ENCODE data around the gene CNTNAP4.

The CNTNAP4 gene

DNA sequence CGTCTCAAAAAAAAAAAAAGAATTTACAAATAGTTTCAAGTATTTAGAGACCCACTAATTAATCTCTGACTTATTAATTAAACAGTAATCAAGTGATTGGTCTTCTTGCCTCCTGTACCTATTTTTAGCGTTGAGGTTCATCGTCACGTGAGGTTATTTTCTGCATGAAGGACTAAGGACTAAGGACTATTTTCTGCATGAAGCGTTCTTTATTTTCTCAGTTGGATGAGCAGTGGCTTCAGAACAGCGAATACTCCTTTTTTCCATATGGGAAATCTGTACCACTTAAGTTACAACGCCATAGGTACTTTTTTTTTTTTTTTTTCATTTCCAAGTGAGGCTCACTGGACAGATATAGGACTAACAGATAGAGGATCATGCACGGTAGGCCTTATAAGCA, 224.9 kb downstream of the CNTNAP4 start:
- DNase-seq: no peak

DNA sequence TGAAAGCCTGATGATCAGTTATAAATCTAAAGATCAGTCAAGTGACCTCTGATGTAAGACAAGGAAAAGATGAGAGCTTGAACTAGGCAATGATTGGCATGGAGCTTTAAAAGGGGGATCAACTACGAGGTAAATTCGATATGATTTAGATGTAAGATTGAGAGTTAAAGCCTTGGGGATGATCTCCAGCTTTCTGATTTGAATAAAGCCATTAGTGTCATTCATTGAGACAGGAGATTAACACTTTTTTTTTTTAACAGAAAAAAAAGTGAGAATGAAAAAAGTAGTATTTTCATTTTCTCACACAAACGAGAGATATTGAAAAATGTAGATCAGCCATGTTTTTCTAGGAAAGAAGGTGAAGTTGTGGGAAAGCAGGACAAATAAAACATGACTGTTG, 225.4 kb downstream of the CNTNAP4 start:
- DNase-seq: no peak

DNA sequence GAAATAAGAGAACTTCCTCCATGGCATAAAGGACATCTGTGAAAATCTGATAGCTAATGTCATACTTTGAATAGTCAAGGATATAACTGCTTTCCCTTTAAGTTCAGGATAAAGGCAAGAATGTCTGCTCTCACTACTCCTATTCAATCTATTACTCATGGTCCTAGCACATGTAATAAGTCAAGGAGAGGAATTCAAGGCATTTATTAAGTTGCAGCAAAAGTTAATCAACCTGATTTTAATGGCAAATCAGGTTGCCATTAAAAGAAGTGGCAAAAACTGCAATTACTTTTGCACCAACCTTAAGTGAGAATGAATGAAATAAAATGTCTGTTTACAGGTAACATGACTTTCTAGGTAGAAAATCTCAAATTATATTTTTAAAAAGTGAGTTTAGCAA, 225.9 kb downstream of the CNTNAP4 start:
- no peak for DNase-seq

DNA sequence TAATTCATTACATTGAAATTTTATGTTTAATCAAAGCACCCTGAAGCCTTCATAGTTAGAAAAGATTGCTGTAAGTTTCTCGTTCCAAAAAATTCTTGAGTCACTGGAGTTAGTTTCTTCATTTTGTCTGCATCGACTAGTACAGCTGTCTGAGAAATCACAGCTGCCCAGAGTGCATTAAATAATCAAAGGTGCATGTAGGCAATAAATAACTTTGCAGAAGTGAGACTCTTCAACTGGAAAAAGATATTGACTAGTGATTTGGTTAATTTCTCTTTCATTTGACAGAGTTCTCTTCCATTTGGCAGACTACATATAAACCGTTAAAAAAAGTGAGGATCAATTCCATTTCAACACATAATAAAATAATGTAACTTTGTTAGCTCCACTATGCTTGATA, 234.0 kb downstream of the CNTNAP4 start:
- DNase-seq: no peak

DNA sequence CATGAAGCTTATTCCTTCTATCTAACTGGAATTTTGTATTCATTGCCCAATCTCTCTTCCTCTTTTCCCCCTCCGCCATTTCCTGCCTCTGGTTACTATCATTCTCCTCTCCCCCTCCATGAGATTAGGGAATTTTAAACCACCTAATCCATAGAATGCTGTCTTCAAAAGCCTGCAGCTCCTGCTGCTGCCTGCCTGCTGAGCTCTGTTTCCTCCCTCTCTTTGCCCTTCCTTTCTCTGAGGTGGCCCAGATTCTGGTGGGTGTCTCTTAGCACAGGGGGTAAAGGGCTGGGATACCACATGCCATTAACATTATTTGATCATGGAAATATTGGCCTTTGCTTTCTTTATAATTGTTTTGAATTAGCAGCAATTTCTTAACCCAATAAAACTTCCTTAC, 241.6 kb downstream of the CNTNAP4 start:
- no peak for DNase-seq

DNA sequence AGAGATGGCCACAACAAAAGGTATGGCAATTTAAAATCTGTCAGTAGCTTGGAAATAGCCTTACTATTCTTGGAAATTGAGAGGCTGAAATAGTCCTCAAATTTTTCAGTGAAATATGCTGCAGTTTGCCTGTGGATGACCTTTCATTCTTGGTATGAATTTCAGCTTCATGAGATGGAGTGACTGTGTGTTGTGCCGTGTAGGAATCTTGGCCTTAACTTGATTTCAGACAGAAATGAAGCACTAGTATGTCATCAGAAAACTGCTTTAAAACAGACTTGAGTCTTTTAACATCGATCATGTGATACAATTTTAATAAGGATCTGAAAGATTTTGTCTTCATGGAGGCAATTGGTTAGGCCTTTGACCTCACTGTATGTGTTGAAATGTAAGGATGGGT, 247.2 kb downstream of the CNTNAP4 start:
- no peak for DNase-seq

DNA sequence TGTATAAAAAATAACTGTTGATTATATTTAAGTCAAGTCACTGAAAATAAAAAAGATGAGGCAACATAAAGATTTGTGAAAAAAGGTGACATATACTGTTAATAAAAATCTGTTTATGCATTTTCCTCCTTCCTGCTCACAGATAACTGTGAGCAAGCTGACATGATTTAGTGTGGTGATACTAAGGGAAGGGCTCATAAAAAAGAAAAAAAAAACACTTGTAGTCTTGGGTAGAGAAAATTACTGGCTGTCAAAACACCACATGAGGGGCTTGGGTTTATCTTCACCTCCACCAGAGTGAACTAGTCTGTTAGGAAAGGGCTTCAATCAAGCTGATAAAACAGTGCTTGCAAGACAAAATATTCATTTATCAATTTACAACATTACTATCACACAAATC, 247.6 kb downstream of the CNTNAP4 start:
- no peak for DNase-seq

DNA sequence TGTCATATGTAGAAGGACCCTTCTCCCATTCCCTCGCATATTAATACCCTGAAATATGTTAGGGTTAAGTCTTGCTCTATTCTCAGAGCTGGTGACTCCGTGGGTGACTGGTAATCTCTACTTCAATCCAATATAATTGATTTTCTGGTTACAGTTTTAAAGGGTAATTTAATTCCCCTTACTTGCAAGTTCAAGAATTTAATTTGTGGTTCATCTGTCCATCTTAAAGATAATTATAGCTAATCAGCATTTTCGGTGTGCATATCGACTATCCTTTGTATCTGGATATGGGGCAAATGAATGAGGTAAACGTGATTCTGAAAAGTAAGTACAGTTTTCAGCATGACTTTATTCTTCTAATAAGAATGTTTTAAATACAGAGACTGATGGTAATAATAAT, 250.0 kb downstream of the CNTNAP4 start:
- DNase-seq: no peak

DNA sequence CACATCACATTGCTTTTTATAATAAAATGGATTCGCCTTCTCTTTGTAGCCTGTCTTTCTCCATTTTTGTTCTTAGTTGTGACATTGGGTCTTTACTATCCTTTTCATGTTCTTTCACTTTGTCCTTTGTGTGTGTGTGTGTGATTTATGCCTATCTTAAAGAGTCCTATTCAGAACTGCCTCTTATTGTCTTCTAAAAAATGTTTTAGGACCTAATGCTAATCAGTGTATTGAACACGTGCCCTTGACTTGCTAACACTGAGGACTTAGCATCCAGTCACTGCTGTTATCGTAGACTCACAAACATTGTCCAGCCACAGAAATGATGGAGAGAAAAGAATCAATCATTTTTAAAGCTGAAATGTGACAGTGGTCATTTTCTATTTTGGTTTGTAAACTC, 251.9 kb downstream of the CNTNAP4 start:
- DNase-seq: no peak

DNA sequence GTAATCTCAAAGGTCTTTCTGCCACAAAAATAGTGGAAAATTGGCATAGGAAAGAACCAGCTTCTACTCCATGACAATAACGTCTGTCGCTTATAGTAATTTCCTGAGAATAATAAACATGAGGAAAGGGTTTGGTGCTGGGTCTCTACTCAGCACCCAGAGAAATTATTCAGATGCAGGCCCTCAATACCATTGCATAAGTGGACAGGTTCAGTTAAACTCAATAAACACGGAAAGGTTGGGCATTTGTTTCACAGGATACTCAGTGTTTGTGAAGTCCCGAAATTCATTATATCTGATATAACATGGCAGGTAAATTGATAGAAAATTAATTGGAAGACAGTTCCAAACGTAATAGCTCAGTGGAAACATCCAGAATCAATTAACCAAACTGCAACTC, 254.0 kb downstream of the CNTNAP4 start:
- DNase-seq: no peak

DNA sequence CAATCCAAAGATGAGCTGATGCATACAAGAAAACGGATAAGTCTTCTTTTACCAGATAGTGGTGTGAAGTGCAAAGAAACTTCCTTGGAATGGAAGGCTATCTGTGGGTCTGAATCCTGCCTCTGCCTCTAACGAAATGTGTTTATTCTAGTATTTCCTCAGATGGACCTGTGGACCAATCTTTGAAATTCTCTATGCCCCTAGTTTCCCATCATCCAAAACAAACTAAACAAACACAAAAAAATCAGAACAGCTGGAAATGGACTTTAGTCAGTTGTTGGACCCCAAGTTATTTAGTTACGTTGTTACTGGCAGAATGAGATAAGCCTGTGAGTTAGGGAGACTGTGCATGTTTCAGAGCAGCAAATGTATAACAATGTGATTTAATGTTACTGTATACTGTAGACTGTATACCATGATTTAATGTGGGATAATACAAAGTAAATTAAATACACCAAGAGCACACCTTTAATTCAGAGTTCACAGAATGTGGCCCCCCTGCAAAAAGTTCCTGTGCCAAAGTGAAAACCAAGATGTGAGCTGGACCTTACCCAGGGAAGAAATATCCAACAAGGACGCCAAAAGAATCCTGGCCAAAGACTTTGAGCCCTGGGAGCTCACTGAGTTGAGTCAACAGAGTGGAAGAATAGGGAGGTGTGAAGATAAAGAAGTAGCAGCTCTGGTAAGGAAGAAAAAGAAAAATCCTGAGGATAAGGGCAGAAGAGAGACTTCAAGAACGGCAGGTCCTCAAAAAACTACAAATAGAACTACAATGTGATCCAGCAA, 255.2 kb downstream of the CNTNAP4 start:
- DNase-seq: no peak

DNA sequence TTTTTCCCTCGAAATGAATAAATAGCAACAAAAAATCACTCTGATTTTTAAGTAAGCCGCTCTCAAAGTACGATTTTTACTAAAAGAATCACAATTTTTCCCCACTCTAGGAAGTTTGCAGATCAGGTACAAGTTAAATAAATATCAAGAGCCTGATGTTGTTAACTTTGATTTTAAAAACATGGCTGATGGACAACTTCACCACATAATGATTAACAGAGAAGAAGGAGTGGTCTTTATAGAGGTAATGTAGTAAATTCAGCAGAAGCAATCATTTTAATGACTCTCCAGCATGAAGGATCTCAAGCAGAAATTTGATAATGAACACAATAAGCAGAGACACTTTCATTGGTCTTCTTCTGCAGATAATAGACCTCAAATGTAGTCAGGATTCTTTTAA, 262.4 kb downstream of the CNTNAP4 start:
- no peak for DNase-seq

DNA sequence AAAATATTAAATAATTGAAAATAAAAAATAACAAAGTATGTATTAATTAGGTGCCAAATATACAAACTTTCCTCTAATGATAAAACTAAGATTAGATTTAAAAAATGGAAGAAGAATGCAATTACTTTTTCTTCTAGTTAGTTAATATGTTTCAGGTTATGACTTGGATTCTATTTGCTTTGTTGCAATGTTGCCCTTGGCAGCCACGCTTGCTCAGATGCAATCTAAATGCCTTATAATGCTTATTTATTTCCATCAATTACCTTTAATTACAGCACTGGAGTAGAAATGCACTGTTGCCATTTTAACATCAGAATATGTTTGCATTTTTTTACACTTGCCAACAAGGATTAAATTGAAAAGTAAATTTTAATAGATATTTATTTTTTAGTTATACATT, 263.9 kb downstream of the CNTNAP4 start:
- no peak for DNase-seq

DNA sequence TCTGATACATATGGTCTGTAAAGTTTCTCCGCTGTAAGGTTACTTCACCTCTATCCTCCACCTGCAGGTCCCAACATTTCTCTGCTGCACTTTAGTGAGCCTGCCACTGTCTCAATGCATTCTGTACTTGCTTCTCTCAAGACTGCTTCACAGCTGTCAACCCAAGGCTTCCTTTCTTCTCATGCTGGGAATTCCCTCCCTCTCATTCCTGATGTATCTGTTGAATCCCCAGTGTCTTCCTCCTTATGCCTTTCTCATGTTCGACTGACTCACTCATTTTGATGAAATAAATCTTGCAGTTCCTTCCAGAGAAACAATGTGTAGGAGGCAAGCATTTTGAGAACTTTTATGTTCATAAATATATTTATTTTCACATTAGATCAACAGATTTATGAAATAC, 288.3 kb downstream of the CNTNAP4 start:
- no peak for DNase-seq

DNA sequence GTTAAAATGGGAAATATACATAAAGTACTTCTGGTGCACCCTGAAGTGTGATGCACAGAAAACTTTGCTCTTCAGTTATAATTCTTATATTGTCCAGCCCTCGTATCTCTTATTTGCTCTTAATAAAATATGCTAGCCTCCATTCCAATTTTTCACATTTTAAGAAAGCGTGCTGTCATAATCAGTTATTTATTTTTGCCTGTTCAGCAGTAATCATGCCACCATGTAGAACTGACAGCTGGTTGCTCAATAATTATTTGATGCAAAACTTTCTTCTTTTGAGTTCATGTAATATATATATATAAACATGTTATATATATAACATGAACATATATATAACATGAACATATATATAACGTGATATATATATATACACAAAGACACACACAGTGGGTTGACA, 294.6 kb downstream of the CNTNAP4 start:
- DNase-seq: no peak

DNA sequence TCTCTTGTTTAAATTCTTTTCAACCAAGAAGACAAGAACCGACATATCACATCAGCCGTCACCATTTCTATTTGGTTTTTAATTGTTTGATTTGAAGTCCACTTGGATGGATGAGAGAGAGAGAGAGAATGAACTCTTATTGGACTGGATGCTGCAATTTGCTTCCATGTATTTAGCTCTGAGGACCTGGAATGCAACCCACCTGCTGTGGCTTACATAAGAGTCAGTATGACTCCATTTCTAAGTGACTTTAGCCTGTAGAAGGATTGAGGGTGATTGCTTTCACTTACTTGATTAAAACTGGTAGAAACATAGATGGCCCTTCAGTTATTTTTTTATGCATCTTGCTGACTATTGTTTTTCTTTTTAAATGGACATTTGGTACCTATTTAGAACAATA, 296.1 kb downstream of the CNTNAP4 start:
- DNase-seq: no peak

DNA sequence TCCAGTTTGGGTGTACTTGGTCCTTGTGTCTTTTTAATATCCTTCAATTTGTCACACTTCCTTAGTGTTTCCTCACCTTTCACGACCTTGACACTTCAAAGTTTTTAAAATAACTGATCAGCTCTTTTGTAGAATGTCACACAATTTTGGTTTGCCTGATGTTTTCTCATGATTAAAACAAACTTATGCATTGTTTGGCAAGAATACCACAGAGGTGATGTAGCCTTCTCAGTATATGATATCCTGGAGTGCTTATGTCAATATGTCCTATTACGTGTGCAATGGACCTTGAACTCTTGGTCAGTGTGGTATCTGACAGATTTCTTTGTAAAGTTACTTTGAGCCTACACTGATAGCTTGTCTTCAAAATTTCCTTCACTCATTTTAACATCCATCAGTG, 297.4 kb downstream of the CNTNAP4 start:
- DNase-seq: no peak

DNA sequence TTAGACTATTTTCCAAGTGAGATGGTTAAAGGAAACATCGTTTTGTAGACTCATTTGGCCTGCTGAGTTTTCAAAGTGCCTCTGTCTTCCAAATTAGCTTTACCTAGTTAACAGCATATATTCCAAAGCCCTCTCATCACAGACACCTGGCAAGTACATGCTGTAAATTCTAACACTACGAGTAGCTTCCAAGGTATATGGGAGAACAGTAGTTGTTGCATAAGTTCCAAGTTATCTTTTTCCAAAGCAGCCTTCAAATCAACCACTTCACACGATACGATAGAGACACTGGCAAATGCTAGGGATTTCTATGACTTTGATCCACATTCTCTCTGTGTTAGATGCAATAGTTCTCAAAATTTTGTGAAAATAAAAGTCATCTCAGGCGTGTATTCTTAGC, 299.3 kb downstream of the CNTNAP4 start:
- DNase-seq: no peak

DNA sequence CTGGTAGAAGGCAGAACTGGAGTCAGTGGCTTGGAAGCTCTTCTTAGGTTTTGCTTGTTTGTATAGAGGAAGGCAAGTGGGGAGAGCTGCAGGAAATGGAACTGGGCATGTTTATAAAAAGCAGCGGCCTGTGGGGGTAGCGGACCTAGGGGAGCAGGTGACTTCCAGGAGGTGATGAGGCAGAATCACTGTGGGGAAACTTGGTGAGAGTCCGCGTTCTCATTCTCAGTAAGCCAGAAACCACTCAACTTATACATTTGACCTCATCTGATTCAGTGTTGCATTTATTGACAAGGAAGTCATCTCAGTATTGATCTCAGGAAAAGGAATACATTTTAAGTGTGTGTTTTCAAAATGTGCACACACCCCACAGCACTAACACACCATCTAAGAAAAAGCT, 299.8 kb downstream of the CNTNAP4 start:
- DNase-seq: no peak

DNA sequence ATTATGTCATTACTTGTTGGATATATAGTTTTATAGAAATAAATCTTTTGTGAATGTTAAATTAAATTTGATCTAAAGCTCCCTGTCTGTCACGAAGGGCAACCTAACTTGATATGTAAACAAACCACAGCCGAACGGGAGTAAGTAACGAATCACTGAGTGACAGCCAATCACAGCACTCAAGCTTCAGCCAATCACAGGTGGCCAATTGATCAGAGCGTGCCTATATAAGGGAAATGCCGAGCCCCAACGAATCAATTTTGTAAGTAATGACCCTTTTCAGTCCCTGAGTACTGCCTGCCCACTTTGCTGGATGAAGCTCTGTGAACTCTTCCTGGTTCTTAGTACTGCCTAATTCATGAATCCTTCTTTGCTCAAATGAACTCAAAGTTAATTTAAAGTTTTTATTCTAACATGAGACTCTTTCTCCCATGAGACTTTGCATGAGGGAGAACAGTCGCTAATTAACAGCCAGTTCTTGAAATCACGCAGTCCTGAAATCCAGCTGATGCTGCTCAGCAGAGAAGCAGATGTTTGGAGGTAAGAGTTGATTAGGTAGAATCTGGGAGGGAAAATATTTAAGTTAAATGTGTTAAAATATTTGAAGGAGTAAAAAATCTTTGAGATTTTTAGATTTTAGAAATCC, 302.2 kb downstream of the CNTNAP4 start:
- no peak for DNase-seq

DNA sequence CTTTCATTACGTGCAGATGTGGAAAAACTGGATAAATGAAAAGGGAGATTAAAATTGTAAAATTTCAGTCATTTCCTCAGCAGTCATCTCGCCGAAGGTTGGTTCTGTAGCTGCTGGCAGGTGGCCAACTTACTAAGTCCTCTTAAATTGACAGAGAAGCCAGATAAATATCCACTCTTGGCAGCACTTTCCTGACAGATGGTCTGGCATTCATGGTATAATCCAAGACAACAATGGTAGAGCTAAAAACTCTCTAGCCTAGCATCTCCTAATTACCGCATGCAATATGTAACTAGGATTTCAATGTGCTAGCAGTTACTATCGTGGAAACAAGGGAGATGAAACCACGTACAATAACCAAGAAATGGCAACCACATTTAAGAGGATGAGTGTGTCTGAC, 306.3 kb downstream of the CNTNAP4 start:
- no peak for DNase-seq

DNA sequence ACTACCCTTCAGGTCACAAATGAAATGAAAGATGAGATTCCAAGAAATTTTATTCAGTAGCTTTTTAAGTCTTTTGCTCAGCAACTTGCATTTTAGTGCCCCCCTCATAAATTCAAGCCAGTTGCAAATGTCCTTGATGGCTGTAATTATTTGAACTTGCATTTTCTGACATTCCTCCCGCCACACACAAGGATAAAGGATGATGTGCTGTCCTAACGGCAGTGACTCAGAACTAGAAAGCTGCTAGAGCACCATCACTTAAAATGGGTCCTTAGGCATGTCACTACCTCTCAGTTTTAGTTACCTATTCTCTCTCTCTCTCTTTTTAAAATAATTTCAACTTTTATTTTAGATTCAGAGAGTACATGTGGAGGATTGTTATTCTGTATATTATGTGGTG, 306.7 kb downstream of the CNTNAP4 start:
- DNase-seq: no peak

DNA sequence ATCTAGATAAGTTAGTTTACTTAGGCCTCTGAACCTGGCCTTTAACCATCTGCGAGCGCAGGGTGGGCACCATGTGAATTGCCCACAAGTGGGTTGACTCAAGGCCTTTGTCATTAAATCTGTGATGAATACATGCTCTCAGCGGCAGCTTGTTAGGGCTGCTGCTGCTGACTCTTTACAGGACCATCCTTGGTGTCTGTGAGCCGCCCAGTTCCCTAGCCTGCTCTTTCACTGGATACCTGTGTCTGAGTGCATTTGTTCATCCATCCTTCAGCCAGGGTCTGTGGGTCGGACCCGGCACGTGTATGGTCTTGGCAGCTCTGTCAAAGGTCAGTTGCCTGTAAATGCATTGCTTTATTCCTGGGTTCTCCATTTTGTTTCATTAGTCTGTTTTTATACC, 321.3 kb downstream of the CNTNAP4 start:
- DNase-seq: no peak

DNA sequence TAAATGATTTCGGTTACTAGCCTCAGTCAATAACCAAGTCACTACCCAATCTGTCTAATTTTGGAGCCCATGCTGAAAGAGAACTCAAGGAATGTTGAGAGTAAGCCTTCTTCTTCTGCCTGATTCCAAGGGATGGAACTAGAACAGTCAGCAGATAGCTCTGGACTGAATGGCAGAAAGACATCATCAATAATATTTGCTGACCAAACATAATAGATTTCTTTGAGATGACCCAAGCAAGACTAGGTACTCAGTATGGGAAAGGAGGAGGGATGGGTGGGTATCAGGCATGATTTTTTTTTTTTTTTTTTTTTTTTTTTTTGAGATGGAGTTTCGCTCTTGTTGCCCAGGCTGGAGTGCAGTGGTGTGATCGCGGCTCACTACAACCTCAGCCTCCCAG, 330.1 kb downstream of the CNTNAP4 start:
- DNase-seq: no peak

Data from CD4-positive, alpha-beta T cell treated with Interleukin-1 beta for 1 hour (primary cell).